Naive thymus-derived CD8-positive, alpha-beta T cell (primary cell): Measurements from ENCODE around the gene CEP55. TPM values are rescaled to one million over a fixed set of nuclear protein-coding genes. Genes with fewer than 3 reads are reported as not detected.
A peak's percentile ranks its signal among the peaks of the same experiment; 100 is the strongest.
"Not testable (repeated sequence)": the region's sequence is repeated elsewhere in the genome, so short reads cannot be mapped to it uniquely, and the experiment has no call there.

Source experiments
- ATAC-seq, 2 donors: fragments of 150-1000 bp; cut with Tn5 transposase in 1 of 2; sonication (Bioruptor Pico), chemical (Tn5 transposase) in 1 of 2; 1 replicate in 1 of 2; 2 replicates in 1 of 2; pipeline ENCODE4 v1.10.0; 2021; ENCODE audit warnings: mild to moderate bottlenecking in 2 of 2, moderate library complexity in 2 of 2
- POLR2A ChIA-PET: fragments of 350-600 bp; sonication (Branson Sonifier 250); formaldehyde crosslinking; loops from one replicate; lab custom pipeline; 2021; ENCODE audit warnings: antibody characterized with exemption; lab: Charles Lee
- DNase-seq, 10 donors: peaks; one replicate each; pipeline versions ENCODE4 v3.0.0 to v3.0.0-alpha.2; 2020 to 2022
- H3K27ac Mint-ChIP-seq, 10 donors: one replicate each; pipeline ENCODE4 v1.8.0; 2020 to 2022; ENCODE audit warnings: mild to moderate bottlenecking in 10 of 10, mixed read lengths in 10 of 10, moderate library complexity in 4 of 10, inconsistent platforms in 1 of 10
- H3K27me3 Mint-ChIP-seq, 5 donors: one replicate each; pipeline ENCODE4 v1.8.0; 2021 to 2022; ENCODE audit warnings: mixed read lengths in 5 of 5
- H3K36me3 Mint-ChIP-seq, 3 donors: one replicate each; pipeline ENCODE4 v1.8.0; 2020 to 2022; ENCODE audit warnings: mixed read lengths in 3 of 3, mild to moderate bottlenecking in 2 of 3, inconsistent platforms in 1 of 3
- H3K4me1 Mint-ChIP-seq, 4 donors: one replicate each; pipeline ENCODE4 v1.8.0; 2021 to 2022; ENCODE audit warnings: mixed read lengths in 4 of 4
- H3K4me3 Mint-ChIP-seq, 10 donors: one replicate each; pipeline ENCODE4 v1.8.0; 2020 to 2022; ENCODE audit warnings: mild to moderate bottlenecking in 10 of 10, mixed read lengths in 10 of 10, moderate library complexity in 6 of 10, inconsistent platforms in 1 of 10
- H3K9me3 Mint-ChIP-seq, 9 donors: one replicate each; pipeline ENCODE4 v1.8.0; 2020 to 2022; ENCODE audit warnings: mixed read lengths in 9 of 9, mild to moderate bottlenecking in 3 of 9, inconsistent platforms in 1 of 9, moderate library complexity in 1 of 9
- polyA plus RNA-seq, 3 donors: library from polyadenylated mRNA; unstranded; fragments of 300-500 nt; fragmentation: Illumina TruSeq; gene quantifications; one replicate each; pipeline ENCODE4 v1.2.3, GENCODE V29; 2021
- total RNA-seq, 8 experiments: library from RNA in 2 of 8; stranded (reverse) in 2 of 8; gene quantifications; one replicate each; pipeline ENCODE4 v1.2.3 and lab custom pipeline; 2021 to 2026

CEP55 gene
- total and polyA plus RNA-seq, 5 experiments from 2014 or later: not detected

GRCh38 chr10:93461807-93462178 lies 34.6 kb upstream of the CEP55 start:
- POLR2A ChIA-PET: no interaction called here
- H3K27ac Mint-ChIP-seq: no peak overlapping the region
- ATAC-seq: no peak

GRCh38 chr10:93462371-93462770 lies 34.0 kb upstream of the CEP55 start:
- no peak for DNase-seq
- H3K9me3 Mint-ChIP-seq: no peaks in the 10 kb centered on the region
- peaks cover 0 to 24% (median 0%) of the 10 kb centered on the region in 4 donors for H3K4me1 Mint-ChIP-seq
- H3K36me3 Mint-ChIP-seq: no peaks in the 10 kb centered on the region
- H3K4me3 Mint-ChIP-seq: no peak overlapping the region
- peaks cover 0 to 5% (median 0%) of the 10 kb centered on the region in 5 donors for H3K27me3 Mint-ChIP-seq
- no peak overlapping the region for H3K27ac Mint-ChIP-seq
- POLR2A ChIA-PET: no interaction called here
- ATAC-seq: no peak

More at GRCh38 chr10:93461807-93462178, 34.6 kb upstream of the CEP55 start:
- peaks cover 0 to 5% (median 0%) of the 10 kb centered on the region in 5 donors for H3K27me3 Mint-ChIP-seq
- no peaks in the 10 kb centered on the region for H3K9me3 Mint-ChIP-seq
- H3K4me3 Mint-ChIP-seq: no peak overlapping the region
- no peaks in the 10 kb centered on the region for H3K36me3 Mint-ChIP-seq
- no peak for DNase-seq
- peaks cover 0 to 24% (median 0%) of the 10 kb centered on the region in 4 donors for H3K4me1 Mint-ChIP-seq

- Mint-ChIP-seq H3K27me3 (peaks cover 0 to 5% (median 0%) of the 10 kb centered on the region in 5 donors), H3K4me1 (peaks cover 0 to 24% (median 0%) of the 10 kb centered on the region in 4 donors), H3K9me3 (no peaks in the 10 kb centered on the region), H3K27ac (peak overlapping the region in 1 of 10 donors; percentile 79), H3K36me3 (no peaks in the 10 kb centered on the region), H3K4me3 (no peak overlapping the region)
- POLR2A ChIA-PET: no interaction called here
- DNase-seq (no peak), ATAC-seq (no peak)
Observed at GRCh38 chr10:93462881-93463280, 33.5 kb upstream of the CEP55 start.

GRCh38 chr10:93463723-93464476 lies 32.5 kb upstream of the CEP55 start:
- no peaks in the 10 kb centered on the region for H3K36me3 Mint-ChIP-seq

DNA sequence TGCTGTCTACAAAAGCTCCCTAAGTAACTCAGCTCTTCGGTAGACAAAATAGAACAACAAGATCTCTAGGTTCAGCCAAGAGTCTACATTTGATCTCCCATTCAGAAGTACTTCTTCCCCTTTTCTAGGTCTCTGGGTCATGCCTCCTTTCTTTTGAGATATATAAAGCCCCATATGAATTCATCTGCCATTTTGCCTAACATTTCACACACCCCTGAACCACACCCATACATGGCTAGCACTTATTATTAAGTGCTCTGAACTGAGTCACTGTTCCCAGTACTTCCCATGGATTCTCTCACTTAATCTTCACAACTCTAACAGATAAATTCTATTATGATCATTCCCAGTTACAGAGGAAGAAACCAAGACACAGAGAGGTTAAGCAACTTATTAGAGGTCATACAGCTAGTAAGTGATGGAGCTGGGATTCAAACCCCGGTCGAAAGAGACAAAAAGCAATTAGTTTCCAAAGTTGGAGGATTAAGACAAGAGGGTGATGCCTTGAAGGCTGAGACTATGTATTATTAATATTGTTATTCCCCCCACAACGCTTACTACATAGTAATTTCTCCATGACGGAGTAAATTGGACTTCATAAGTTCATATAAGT lies 31.5 kb upstream of the CEP55 start:
- DNase-seq (no peak), ATAC-seq (no peak)
- Mint-ChIP-seq H3K36me3 (no peaks in the 10 kb centered on the region), H3K4me1 (peaks cover 0 to 24% (median under 1%) of the 10 kb centered on the region in 4 donors), H3K4me3 (no peak overlapping the region), H3K27me3 (peaks cover 0 to 2% (median 0%) of the 10 kb centered on the region in 5 donors), H3K27ac (no peak overlapping the region), H3K9me3 (no peaks in the 10 kb centered on the region)
- POLR2A ChIA-PET: no interaction called here

More at GRCh38 chr10:93463723-93464476, 32.5 kb upstream of the CEP55 start:
- ATAC-seq (no peak), DNase-seq (no peak)
- Mint-ChIP-seq H3K4me3 (no peak overlapping the region), H3K4me1 (peaks cover 0 to 24% (median under 1%) of the 10 kb centered on the region in 4 donors), H3K27ac (peak overlapping the region in 1 of 10 donors; percentile 32), H3K27me3 (peaks cover 0 to 5% (median 0%) of the 10 kb centered on the region in 5 donors), H3K9me3 (no peaks in the 10 kb centered on the region)
- POLR2A ChIA-PET: interaction anchor here (0.7 kb wide), 1 partner anchor 434 kb away, joined by 3 read pairs; no protein-coding TSS in a partner anchor

GRCh38 chr10:93465806-93466675 lies 30.4 kb upstream of the CEP55 start:
- ATAC-seq (no peak), DNase-seq (no peak)
- Mint-ChIP-seq H3K9me3 (no peaks in the 10 kb centered on the region), H3K36me3 (no peaks in the 10 kb centered on the region), H3K4me1 (peaks cover 0 to 23% (median under 1%) of the 10 kb centered on the region in 4 donors), H3K27me3 (no peaks in the 10 kb centered on the region), H3K4me3 (no peak overlapping the region), H3K27ac (no peak overlapping the region)
- POLR2A ChIA-PET: no interaction called here

- peaks cover 0 to 14% (median under 1%) of the 10 kb centered on the region in 4 donors for H3K4me1 Mint-ChIP-seq
- POLR2A ChIA-PET, DNase-seq, H3K9me3 Mint-ChIP-seq, H3K27me3 Mint-ChIP-seq, ATAC-seq, H3K27ac Mint-ChIP-seq, H3K36me3 Mint-ChIP-seq, H3K4me3 Mint-ChIP-seq: not testable (repeated sequence)
Observed at GRCh38 chr10:93467635-93468034, 28.8 kb upstream of the CEP55 start.

DNA sequence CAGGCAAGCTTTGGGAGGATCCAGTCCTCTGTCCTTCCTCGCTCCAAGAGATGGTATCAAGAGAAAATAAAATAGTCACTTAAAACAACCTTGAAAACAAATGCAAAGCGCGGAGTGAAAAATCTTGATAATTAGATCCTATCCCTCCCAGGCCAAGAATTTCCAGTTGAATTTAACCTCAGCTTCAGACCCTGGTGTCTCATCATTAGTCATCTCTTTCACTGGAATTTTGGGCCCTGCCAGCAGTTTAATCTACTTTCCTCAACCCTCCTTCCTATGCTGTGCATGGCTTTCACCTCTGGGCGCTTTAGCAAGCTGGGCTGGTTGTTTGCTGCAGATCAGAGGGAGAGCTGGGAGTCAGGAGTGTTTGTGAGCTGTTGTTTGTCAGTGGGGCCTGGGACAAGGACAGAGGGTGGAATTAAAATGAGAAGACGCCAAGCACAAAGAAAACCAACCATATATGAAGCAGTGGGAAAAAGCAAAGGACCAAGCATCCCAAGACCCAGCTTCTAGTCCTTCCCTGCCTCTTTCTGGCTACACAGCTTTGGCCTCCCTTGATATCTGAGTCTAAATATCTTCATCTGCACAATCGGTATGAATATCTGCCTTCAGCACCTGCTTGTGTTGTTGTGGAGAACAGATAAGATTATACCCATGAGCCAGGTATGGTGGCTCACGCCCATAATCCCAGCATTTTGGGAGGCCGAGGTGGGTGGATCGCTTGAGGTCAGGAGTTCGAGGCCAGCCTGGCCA lies 27.8 kb upstream of the CEP55 start:
- Mint-ChIP-seq H3K4me3 (no peak overlapping the region), H3K27me3 (no peaks in the 10 kb centered on the region), H3K4me1 (peaks cover 0 to 9% (median under 1%) of the 10 kb centered on the region in 4 donors), H3K27ac (no peak overlapping the region), H3K36me3 (no peaks in the 10 kb centered on the region), H3K9me3 (no peaks in the 10 kb centered on the region)
- no peak for DNase-seq
- POLR2A ChIA-PET: no interaction called here
- no peak for ATAC-seq

- ATAC-seq (no peak), DNase-seq (no peak)
- H3K4me3 Mint-ChIP-seq: no peak overlapping the region
- peaks cover 0 to 2% (median under 1%) of the 10 kb centered on the region in 4 donors for H3K4me1 Mint-ChIP-seq
- POLR2A ChIA-PET: no interaction called here
- no peaks in the 10 kb centered on the region for H3K36me3 Mint-ChIP-seq
- no peaks in the 10 kb centered on the region for H3K9me3 Mint-ChIP-seq
- no peaks in the 10 kb centered on the region for H3K27me3 Mint-ChIP-seq
- H3K27ac Mint-ChIP-seq: peak overlapping the region in 1 of 10 donors; percentile 58
Observed at GRCh38 chr10:93469454-93469853, 27.0 kb upstream of the CEP55 start.

- Mint-ChIP-seq H3K36me3 (no peaks in the 10 kb centered on the region), H3K27ac (no peak overlapping the region), H3K9me3 (no peaks in the 10 kb centered on the region)
Observed at GRCh38 chr10:93471110-93471651, 25.2 kb upstream of the CEP55 start.

GRCh38 chr10:93473161-93473560 lies 23.3 kb upstream of the CEP55 start:
- POLR2A ChIA-PET: no interaction called here
- peaks cover 0 to 4% (median 0%) of the 10 kb centered on the region in 5 donors for H3K27me3 Mint-ChIP-seq
- peaks cover 0 to 2% (median under 1%) of the 10 kb centered on the region in 4 donors for H3K4me1 Mint-ChIP-seq
- no peak overlapping the region for H3K27ac Mint-ChIP-seq
- no peak overlapping the region for H3K4me3 Mint-ChIP-seq
- ATAC-seq (no peak), DNase-seq (no peak)
- no peaks in the 10 kb centered on the region for H3K36me3 Mint-ChIP-seq
- no peaks in the 10 kb centered on the region for H3K9me3 Mint-ChIP-seq

More at GRCh38 chr10:93471110-93471651, 25.2 kb upstream of the CEP55 start:
- peaks cover 0 to 2% (median under 1%) of the 10 kb centered on the region in 4 donors for H3K4me1 Mint-ChIP-seq
- no peaks in the 10 kb centered on the region for H3K27me3 Mint-ChIP-seq
- DNase-seq: no peak
- no peak for ATAC-seq
- no peak overlapping the region for H3K4me3 Mint-ChIP-seq
- POLR2A ChIA-PET: interaction anchor here (0.6 kb wide), 1 partner anchor 906 kb away, joined by 7 read pairs; no protein-coding TSS in a partner anchor
